Activated CD8-positive, alpha-beta memory T cell treated with anti-CD3 and anti-CD28 coated beads for 36 hours (primary cell): ENCODE data around the gene PPT1. TPM values are rescaled to one million over a fixed set of nuclear protein-coding genes. Genes with fewer than 3 reads are reported as not detected.

Experiments used
- CTCF ChIA-PET: fragments of 350-600 bp; sonication (Branson Sonifier 250); formaldehyde crosslinking; loops from one replicate; lab custom pipeline; 2021; ENCODE audit warnings: antibody characterized with exemption; lab: Charles Lee
- POLR2A ChIA-PET: fragments of 350-600 bp; sonication (Branson Sonifier 250); formaldehyde crosslinking; loops from one replicate; lab custom pipeline; 2021; ENCODE audit warnings: antibody characterized with exemption; lab: Charles Lee
- total RNA-seq, 2 experiments: library from RNA; stranded (reverse); gene quantifications; one replicate each; pipeline ENCODE4 v1.2.3, GENCODE V29; 2021

The PPT1 gene
- total RNA-seq, 2 experiments from 2014 or later: 119 to 127 TPM

DNA sequence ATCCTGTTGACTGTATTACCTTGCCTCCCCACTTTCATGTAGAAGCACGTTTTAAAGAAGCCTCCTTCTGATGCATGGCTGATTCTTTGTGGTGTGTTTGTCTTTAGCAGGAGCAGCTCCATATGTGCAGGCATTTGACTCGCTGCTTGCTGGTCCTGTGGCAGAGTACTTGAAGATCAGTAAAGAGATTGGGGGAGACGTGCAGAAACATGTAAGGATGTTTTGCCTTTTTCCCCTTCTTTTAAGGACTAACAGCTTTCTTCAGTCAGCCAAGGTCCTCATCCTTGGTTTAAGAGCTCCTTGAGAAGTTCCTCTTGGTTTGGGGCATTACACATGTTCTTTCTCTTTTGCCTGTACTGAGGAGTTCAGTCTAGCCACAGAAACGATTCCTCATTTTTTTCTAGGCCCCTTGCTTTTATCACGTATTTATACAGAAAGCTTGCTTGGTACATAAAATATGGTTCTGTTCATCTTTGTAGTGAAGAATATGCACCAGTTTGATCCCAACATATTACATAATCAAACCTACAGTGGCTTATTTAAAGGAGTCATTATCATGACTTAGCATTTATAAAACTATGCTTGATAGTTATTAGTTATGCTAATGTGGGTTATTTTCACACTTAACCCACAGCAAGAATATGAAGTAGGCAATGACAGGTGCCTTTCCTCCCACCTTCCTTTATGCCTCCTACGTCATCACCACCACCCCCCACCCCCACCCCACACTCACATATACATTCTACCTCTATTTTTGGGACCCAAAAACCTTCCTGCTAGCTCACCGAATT, 36.9 kb downstream of the PPT1 start:
- ChIA-PET CTCF (interaction anchor here (0.6 to 1.4 kb wide), 4 partner anchors 10 to 21 kb away, joined by 3 to 4 read pairs (median 3); partner anchors contain the start of gene CAP1), POLR2A (no interaction called here)

DNA sequence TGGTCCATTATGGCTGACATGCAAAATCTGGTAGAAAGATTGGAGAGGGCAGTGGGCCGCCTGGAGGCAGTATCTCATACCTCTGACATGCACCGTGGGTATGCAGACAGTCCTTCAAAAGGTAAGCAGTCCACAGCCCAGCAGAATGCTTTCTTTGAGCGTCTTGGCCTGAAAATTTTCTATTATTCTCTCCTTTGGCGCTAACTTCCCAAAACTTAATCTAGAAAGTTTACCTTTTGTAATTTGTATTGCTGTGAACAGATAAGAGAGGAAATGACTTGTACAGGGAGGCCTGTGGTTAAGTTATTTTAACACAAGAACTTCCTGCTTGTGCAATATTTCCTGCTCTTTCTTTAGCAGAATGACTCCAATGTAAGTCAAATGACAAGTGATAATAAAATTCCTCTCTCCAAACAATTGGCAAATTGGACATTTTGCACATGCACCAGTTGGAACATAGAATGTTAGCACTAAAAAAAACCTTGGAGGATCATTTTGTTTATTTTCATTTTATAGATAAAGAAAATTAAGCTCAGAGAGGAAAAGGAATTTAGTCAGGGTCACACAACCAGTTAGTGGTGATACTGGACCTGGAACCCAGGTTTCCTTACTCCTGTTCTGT, 37.6 kb downstream of the PPT1 start:
- POLR2A ChIA-PET: interaction anchor here (0.6 kb wide), 1 partner anchor 105 kb away, joined by 3 read pairs; no protein-coding TSS in a partner anchor

DNA sequence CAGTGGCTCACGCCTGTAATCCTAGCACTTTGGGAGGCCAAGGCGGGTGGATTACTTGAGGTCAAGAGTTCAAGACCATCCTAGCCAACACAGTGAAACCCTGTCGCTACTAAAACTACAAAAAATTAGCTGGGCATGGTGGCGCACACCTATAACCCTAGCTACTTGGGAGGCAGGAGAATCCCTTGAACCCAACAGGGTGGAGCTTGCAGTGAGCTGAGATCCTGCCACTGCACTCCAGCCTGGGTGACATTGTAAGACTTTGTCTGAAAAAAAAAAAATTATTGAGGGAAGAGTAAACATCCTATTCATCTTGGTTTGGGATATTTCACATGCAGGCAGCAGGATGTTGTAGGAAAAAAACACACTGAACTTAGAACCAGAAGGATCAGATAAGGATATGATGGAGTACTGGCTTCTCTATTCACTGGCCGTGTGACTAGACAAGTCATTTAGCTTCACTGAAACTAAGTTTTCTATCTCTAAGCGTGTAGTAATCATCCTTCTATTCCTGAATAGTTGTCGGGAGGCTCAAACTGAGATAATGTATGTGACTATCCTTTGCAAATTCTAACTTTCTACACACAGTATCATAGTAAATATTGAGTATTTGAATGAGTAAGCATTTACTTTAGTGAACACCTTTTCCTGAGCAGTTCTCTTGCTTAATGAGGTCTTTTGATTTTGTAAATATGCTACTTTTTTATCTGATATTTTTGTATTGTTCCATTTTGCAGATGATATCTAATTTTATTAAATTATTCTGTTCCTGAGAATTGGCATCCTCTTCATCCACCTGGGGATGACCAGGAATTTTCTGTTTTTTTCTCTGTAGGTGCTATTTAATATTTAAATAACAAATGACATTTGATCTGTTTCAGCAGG, 38.4 kb downstream of the PPT1 start:
- ChIA-PET POLR2A (interaction anchor here (0.6 to 0.7 kb wide), 2 partner anchors 105 to 664 kb away, joined by 3 read pairs; no protein-coding TSS in a partner anchor), CTCF (interaction anchor here (1.3 kb wide), 1 partner anchor 19 kb away, joined by 3 read pairs; no protein-coding TSS in a partner anchor)

More for the DNA sequence above, 37.6 kb downstream of the PPT1 start:
- CTCF ChIA-PET: interaction anchor here (0.6 to 1.4 kb wide), 3 partner anchors 9 to 19 kb away, joined by 3 read pairs; partner anchors contain the start of gene CAP1

- ChIA-PET POLR2A (no interaction called here), CTCF (interaction anchor here (1.3 kb wide), 1 partner anchor 19 kb away, joined by 3 read pairs; no protein-coding TSS in a partner anchor)
These were observed 39.0 kb downstream of the PPT1 start for GRCh38 chr1:40058097-40058452.

- CTCF ChIA-PET: interaction anchor here (1.3 kb wide), 1 partner anchor 18 kb away, joined by 3 read pairs; no protein-coding TSS in a partner anchor
- POLR2A ChIA-PET: no interaction called here
These were observed 39.6 kb downstream of the PPT1 start for GRCh38 chr1:40057310-40058030.

GRCh38 chr1:40056519-40057309, 40.3 kb downstream of the PPT1 start:
- CTCF ChIA-PET: interaction anchor here (0.6 kb wide), 1 partner anchor 336 kb away, joined by 3 read pairs; no protein-coding TSS in a partner anchor
- POLR2A ChIA-PET: no interaction called here

GRCh38 chr1:40053138-40053887, 43.7 kb downstream of the PPT1 start:
- CTCF ChIA-PET: no interaction called here
- POLR2A ChIA-PET: no interaction called here

DNA sequence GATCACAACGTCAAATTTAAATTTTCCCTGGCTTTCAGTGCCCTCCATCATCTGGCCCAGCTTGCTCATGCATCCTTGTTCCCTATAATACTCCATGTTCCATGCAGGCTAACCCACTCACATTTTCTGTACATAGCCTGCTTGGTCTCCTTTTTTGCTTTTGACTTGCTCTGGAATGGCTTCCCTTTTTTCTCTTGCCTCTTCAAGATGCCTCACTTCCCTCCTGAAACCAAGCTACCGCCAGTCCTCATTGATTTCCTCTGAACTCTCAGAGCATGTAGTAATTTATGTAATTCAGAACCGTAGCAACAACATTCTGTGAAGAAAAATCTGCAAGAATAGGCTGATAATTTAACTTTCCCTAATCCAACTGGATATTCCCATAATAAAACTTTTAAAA, 46.2 kb downstream of the PPT1 start:
- ChIA-PET CTCF (interaction anchor here (1.2 kb wide), 1 partner anchor 9 kb away, joined by 3 read pairs; no protein-coding TSS in a partner anchor), POLR2A (interaction anchor here (0.7 kb wide), 1 partner anchor 173 kb away, joined by 3 read pairs; no protein-coding TSS in a partner anchor)

DNA sequence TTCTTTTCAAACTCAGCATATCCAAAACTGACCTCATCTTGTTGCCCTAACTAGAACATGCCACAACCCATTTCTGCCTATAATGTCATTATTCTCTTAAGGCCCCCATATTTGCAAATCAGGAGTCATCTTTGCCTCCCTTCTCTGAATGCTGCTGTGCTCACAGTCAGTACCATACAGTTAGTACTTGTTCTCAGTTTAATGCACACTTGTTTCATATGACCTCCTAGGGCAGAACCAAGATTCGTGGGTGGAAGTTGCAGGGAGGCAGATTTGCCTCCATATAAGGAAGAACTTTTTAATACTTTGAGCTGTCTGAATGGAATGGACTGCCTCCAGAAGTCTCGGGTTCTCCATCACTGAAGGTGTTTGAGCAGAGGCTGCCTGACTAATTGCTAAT, 47.3 kb downstream of the PPT1 start:
- ChIA-PET CTCF (interaction anchor here (1.2 kb wide), 1 partner anchor 10 kb away, joined by 3 read pairs; no protein-coding TSS in a partner anchor), POLR2A (interaction anchor here (0.8 to 1.3 kb wide), 3 partner anchors 9 to 11 kb away, joined by 3 to 5 read pairs (median 3); partner anchors contain the start of gene CAP1)

- CTCF ChIA-PET: interaction anchor here (0.7 kb wide), 1 partner anchor 12 kb away, joined by 3 read pairs; no protein-coding TSS in a partner anchor
- POLR2A ChIA-PET: no interaction called here
These were observed 49.3 kb downstream of the PPT1 start for GRCh38 chr1:40047769-40048168.

GRCh38 chr1:40047276-40047675, 49.8 kb downstream of the PPT1 start:
- ChIA-PET CTCF (no interaction called here), POLR2A (no interaction called here)

GRCh38 chr1:40045766-40046165, 51.3 kb downstream of the PPT1 start:
- ChIA-PET POLR2A (no interaction called here), CTCF (interaction anchor here (2.5 kb wide), 1 partner anchor 12 kb away, joined by 5 read pairs; no protein-coding TSS in a partner anchor)

DNA sequence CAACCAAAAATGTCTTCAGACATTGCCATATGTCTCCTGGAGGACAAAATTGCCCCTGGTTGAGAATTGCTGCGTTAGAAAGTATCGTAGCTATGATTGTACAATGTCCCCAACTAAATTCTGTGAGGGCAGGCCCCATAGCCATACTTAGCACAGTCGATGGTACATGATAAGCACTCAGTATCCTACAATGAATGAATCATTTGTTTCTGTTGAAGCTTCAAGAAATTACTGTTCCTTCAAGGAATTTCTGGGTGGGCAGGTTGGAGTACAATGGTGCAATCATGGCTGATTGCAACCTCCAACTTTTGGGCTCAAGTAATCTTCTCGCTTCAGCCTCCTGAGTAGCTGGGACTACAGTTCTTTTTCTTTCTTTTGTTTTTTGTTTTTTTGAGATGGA, 51.9 kb downstream of the PPT1 start:
- POLR2A ChIA-PET: interaction anchor here (0.6 kb wide), 1 partner anchor 16 kb away, joined by 4 read pairs; no protein-coding TSS in a partner anchor
- CTCF ChIA-PET: interaction anchor here (2.5 kb wide), 1 partner anchor 11 kb away, joined by 5 read pairs; no protein-coding TSS in a partner anchor

GRCh38 chr1:40044110-40044509, 52.9 kb downstream of the PPT1 start:
- ChIA-PET POLR2A (no interaction called here), CTCF (interaction anchor here (0.8 to 2.5 kb wide), 2 partner anchors 10 to 11 kb away, joined by 3 to 5 read pairs; no protein-coding TSS in a partner anchor)

DNA sequence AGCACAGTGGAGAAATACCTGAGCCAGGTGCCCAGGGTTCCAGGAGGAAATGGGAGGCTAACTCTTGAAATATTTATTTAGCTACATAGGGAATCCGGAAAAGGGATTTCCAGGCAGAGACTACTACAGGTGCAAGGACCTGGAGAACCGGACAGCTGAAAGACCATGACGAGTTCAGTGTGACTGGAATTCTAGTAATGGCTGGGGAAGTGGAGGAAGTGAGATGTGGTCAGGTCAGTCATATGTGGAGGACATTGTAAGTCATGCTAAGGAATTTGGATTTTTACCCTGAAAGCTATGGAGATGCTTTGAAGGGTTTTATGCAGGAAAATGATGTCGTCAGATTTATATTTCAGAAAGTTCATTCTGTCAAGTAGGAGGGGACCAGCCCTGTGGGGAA, 54.7 kb downstream of the PPT1 start:
- POLR2A ChIA-PET: no interaction called here

GRCh38 chr1:40041466-40041838, 55.6 kb downstream of the PPT1 start:
- ChIA-PET CTCF (interaction anchor here (1.3 kb wide), 1 partner anchor 18 kb away, joined by 3 read pairs; no protein-coding TSS in a partner anchor), POLR2A (no interaction called here)

More for the DNA sequence above, 54.7 kb downstream of the PPT1 start:
- CTCF ChIA-PET: interaction anchor here (1.3 kb wide), 1 partner anchor 24 kb away, joined by 3 read pairs; no protein-coding TSS in a partner anchor
